ENCODE data around the gene HIVEP3.

HIVEP3 gene

DNA sequence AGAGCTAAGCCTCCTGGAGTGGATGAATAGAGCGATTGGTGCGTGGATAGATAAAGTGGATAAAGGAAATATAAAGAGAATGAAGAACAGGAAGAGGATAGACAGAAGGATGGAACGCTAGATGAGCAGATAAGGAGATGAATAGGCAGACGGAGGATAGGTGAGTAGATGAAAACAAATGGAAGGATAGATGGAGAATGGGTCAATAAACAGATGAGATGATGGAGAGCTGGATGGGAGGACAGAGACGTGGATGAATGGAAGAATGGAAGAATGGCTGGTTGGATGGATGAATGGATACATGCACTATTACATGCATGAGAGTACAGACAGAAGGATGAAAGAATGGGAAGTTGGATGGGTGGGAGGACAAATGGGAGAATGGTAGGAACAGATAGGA is 399.1 kb downstream of the HIVEP3 start:
- no peak overlapping the region for H3K4me3 ChIP-seq (ENCODE audit: low read depth, low read length, poor library complexity, severe bottlenecking)
- peaks cover 38% of the 10 kb centered on the region for H3K4me1 ChIP-seq (ENCODE audit: insufficient read depth, low read length, severe bottlenecking)
- no peaks in the 10 kb centered on the region for H3K9me3 ChIP-seq (ENCODE audit: low read length)
- H4K20me1 ChIP-seq (ENCODE audit: insufficient read depth, low read length) = no peaks in the 10 kb centered on the region
- no peaks in the 10 kb centered on the region for H3K27me3 ChIP-seq (ENCODE audit: insufficient read depth, low read length)
- H3K36me3 ChIP-seq (ENCODE audit: insufficient read depth, low read length) = no peaks in the 10 kb centered on the region
- H2AFZ ChIP-seq (ENCODE audit: low read length) = no peak overlapping the region
- TF ChIP-seq EZH2 (IDR thresholded peaks at IDR 0.05; ENCODE audit: borderline replicate concordance, low read length) (no peak), CTCF (IDR thresholded peaks at IDR 0.05; ENCODE audit: low read length) (no peak)
- no peak overlapping the region for H3K27ac ChIP-seq (ENCODE audit: low read depth, low read length, poor library complexity, severe bottlenecking)
- H3K4me2 ChIP-seq (ENCODE audit: low read length) = no peak overlapping the region
- H3K9ac ChIP-seq (ENCODE audit: low read length) = no peak overlapping the region
- H3K79me2 ChIP-seq (ENCODE audit: insufficient read depth, low read length) = no peaks in the 10 kb centered on the region
- no peaks in the 10 kb centered on the region for H3K9me2 ChIP-seq (ENCODE audit: low read depth, low read length)
- H3F3A ChIP-seq (ENCODE audit: insufficient read depth, low read length) = no peaks in the 10 kb centered on the region

GRCh38 chr1:41518471-41518870 is 400.3 kb downstream of the HIVEP3 start:
- Histone ChIP-seq H3K36me3 (ENCODE audit: insufficient read depth, low read length) (no peaks in the 10 kb centered on the region), H4K20me1 (ENCODE audit: insufficient read depth, low read length) (no peaks in the 10 kb centered on the region), H3K27ac (ENCODE audit: low read depth, low read length, poor library complexity, severe bottlenecking) (peak overlapping the region; percentile 88)

DNA sequence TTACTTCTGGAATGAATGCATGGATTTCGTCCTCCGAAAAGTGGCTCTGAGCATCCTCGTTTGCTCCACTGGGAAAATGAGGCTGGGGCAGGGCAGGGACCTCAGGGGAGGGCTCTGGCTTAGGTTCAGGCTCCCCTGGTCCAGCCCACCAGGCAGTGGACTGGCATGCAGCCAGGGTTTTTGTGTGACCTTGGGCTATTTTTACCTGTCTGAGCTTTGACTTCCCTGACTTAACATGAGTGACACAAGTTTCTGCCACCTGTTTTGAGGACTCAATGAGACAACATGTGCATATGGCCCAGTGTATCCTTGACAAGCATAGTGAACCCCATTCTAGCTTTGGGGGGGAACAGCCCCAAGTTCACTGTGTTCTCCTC is 401.7 kb downstream of the HIVEP3 start:
- no peaks in the 10 kb centered on the region for H3K36me3 ChIP-seq (ENCODE audit: insufficient read depth, low read length)
- no peaks in the 10 kb centered on the region for H3K79me2 ChIP-seq (ENCODE audit: insufficient read depth, low read length)
- peak overlapping the region; percentile 48 for H3K4me2 ChIP-seq (ENCODE audit: low read length)
- peak overlapping the region; percentile 88 for H3K27ac ChIP-seq (ENCODE audit: low read depth, low read length, poor library complexity, severe bottlenecking)
- no peaks in the 10 kb centered on the region for H3F3A ChIP-seq (ENCODE audit: insufficient read depth, low read length)
- H3K4me1 ChIP-seq (ENCODE audit: insufficient read depth, low read length, severe bottlenecking) = peaks cover 38% of the 10 kb centered on the region
- no peaks in the 10 kb centered on the region for H3K27me3 ChIP-seq (ENCODE audit: insufficient read depth, low read length)
- H4K20me1 ChIP-seq (ENCODE audit: insufficient read depth, low read length) = no peaks in the 10 kb centered on the region
- no peaks in the 10 kb centered on the region for H3K9me3 ChIP-seq (ENCODE audit: low read length)
- H3K9ac ChIP-seq (ENCODE audit: low read length) = peak overlapping the region; percentile 45; the same call in 1 of the 2 replicates
- H2AFZ ChIP-seq (ENCODE audit: low read length) = no peak overlapping the region
- H3K9me2 ChIP-seq (ENCODE audit: low read depth, low read length) = no peaks in the 10 kb centered on the region
- TF ChIP-seq CTCF (IDR thresholded peaks at IDR 0.05; ENCODE audit: low read length) = no peak
- no peak for TF ChIP-seq EZH2 (IDR thresholded peaks at IDR 0.05; ENCODE audit: borderline replicate concordance, low read length)
- peak overlapping the region; percentile 41 for H3K4me3 ChIP-seq (ENCODE audit: low read depth, low read length, poor library complexity, severe bottlenecking)

More at GRCh38 chr1:41518471-41518870, 400.3 kb downstream of the HIVEP3 start:
- Histone ChIP-seq H3K27me3 (ENCODE audit: insufficient read depth, low read length) (no peaks in the 10 kb centered on the region), H3K4me1 (ENCODE audit: insufficient read depth, low read length, severe bottlenecking) (peaks cover 38% of the 10 kb centered on the region), H3K9ac (ENCODE audit: low read length) (no peak overlapping the region; the same call in 1 of the 2 replicates), H3K9me2 (ENCODE audit: low read depth, low read length) (no peaks in the 10 kb centered on the region), H2AFZ (ENCODE audit: low read length) (no peak overlapping the region), H3K4me3 (ENCODE audit: low read depth, low read length, poor library complexity, severe bottlenecking) (no peak overlapping the region), H3K79me2 (ENCODE audit: insufficient read depth, low read length) (no peaks in the 10 kb centered on the region), H3K9me3 (ENCODE audit: low read length) (no peaks in the 10 kb centered on the region), H3F3A (ENCODE audit: insufficient read depth, low read length) (no peaks in the 10 kb centered on the region), H3K4me2 (ENCODE audit: low read length) (peak overlapping the region; percentile 48; the same call in 1 of the 2 replicates)
- TF ChIP-seq CTCF (IDR thresholded peaks at IDR 0.05; ENCODE audit: low read length) (no peak), EZH2 (IDR thresholded peaks at IDR 0.05; ENCODE audit: borderline replicate concordance, low read length) (no peak)

Data from OCI-LY1 (cell line).